Colonic mucosa (tissue), 4 donors: ENCODE data around the gene PSMD7. TPM values are rescaled to one million over a fixed set of nuclear protein-coding genes. Genes with fewer than 3 reads are reported as not detected.
"Not testable (repeated sequence)": the region's sequence is repeated elsewhere in the genome, so short reads cannot be mapped to it uniquely, and the experiment has no call there.

Experiments used
- DNase-seq: peaks from one replicate; pipeline ENCODE4 v3.0.0-alpha.2; 2020
- H3K27ac ChIP-seq: fragments of 200-600 bp; one replicate; pipeline ENCODE4 v1.8.0; 2021
- H3K27me3 ChIP-seq: fragments of 200-600 bp; one replicate; pipeline ENCODE4 v1.8.0; 2021
- H3K36me3 ChIP-seq: fragments of 200-600 bp; one replicate; pipeline ENCODE4 v1.8.0; 2021
- H3K4me1 ChIP-seq: fragments of 200-600 bp; one replicate; pipeline ENCODE4 v1.8.0; 2021; ENCODE audit warnings: mild to moderate bottlenecking
- H3K4me3 ChIP-seq: fragments of 200-600 bp; one replicate; pipeline ENCODE4 v1.8.0; 2021
- H3K9ac ChIP-seq, 2 donors: one replicate each; pipeline ENCODE4 v1.7.0; 2013; ENCODE audit warnings: control low read depth in 2 of 2, low read depth in 2 of 2, low read length in 2 of 2
- H3K9me3 ChIP-seq: fragments of 200-600 bp; one replicate; pipeline ENCODE4 v1.8.0; 2021
- CTCF ChIP-seq: fragments of 200-600 bp; IDR thresholded peaks from one replicate; pipeline ENCODE4 v1.8.0; 2022; ENCODE audit warnings: antibody characterized with exemption, mild to moderate bottlenecking
- intact Hi-C: fragments of 100-400 bp; cut with DNase I; formaldehyde crosslinking; loops from one replicate; pipeline ENCODE4 v1.14.1; 2022
- total RNA-seq, 2 donors: library from RNA; stranded (reverse); fragmentation: NEBNext Ultra II Directional in 1 of 2; extraction: Animal tissue kit (Norgen Biotek cat#: 25700) in 1 of 2; gene quantifications; one replicate each; pipeline ENCODE4 v1.2.1, GENCODE V29; 2021
- donor health status: healthy.
- donor health status: DM: no; HTN: no; CAD: no.
- donor health status: DM: no; HTN: no; CAD: no.

Gene PSMD7
- total RNA-seq, 2 donors from 2014 or later = 80.9 to 96.8 TPM

- no peak overlapping the region for H3K27ac ChIP-seq
- H3K9me3 ChIP-seq = no peaks in the 10 kb centered on the region
- TF ChIP-seq CTCF = no peak
- DNase-seq = no peak
- H3K4me1 ChIP-seq = no peaks in the 10 kb centered on the region
- H3K27me3 ChIP-seq = no peaks in the 10 kb centered on the region
- no peaks in the 10 kb centered on the region for H3K36me3 ChIP-seq
- no peak overlapping the region for H3K9ac ChIP-seq
- H3K4me3 ChIP-seq = no peak overlapping the region
- intact Hi-C loops = no loop called here
Observed at GRCh38 chr16:74325641-74326040, 29.0 kb downstream of the PSMD7 start.

- DNase-seq, H3K27ac ChIP-seq, H3K4me1 ChIP-seq, H3K9me3 ChIP-seq, H3K9ac ChIP-seq, H3K36me3 ChIP-seq, H3K27me3 ChIP-seq, intact Hi-C loops, H3K4me3 ChIP-seq: not testable (repeated sequence)
Observed at GRCh38 chr16:74328346-74328745, 31.7 kb downstream of the PSMD7 start.

GRCh38 chr16:74332469-74332868 is 35.9 kb downstream of the PSMD7 start:
- DNase-seq, H3K4me3 ChIP-seq, H3K27ac ChIP-seq, H3K9ac ChIP-seq, H3K36me3 ChIP-seq, H3K4me1 ChIP-seq, H3K9me3 ChIP-seq, H3K27me3 ChIP-seq, intact Hi-C loops: not testable (repeated sequence)

GRCh38 chr16:74337506-74337905 is 40.9 kb downstream of the PSMD7 start:
- H3K27ac ChIP-seq, H3K9me3 ChIP-seq, DNase-seq, intact Hi-C loops, H3K4me3 ChIP-seq, H3K9ac ChIP-seq, H3K36me3 ChIP-seq, H3K4me1 ChIP-seq, H3K27me3 ChIP-seq: not testable (repeated sequence)

- not testable (repeated sequence) for DNase-seq
Observed at GRCh38 chr16:74339226-74339625, 42.6 kb downstream of the PSMD7 start.

GRCh38 chr16:74353038-74353437 is 56.4 kb downstream of the PSMD7 start:
- H3K9ac ChIP-seq, H3K9me3 ChIP-seq, H3K27ac ChIP-seq, H3K27me3 ChIP-seq, H3K4me3 ChIP-seq, H3K36me3 ChIP-seq, DNase-seq, H3K4me1 ChIP-seq, intact Hi-C loops: not testable (repeated sequence)

More at GRCh38 chr16:74339226-74339625, 42.6 kb downstream of the PSMD7 start:
- intact Hi-C loops, H3K27ac ChIP-seq, H3K4me1 ChIP-seq, H3K27me3 ChIP-seq, H3K9me3 ChIP-seq, H3K4me3 ChIP-seq, H3K36me3 ChIP-seq, H3K9ac ChIP-seq: not testable (repeated sequence)

Other genes with a start within 250 kb of the PSMD7 start
- gene NPIPB15, start 79.5 kb downstream of the PSMD7 start, total RNA-seq = 1 to 10 TPM in 1 of 2 donors, under 1 TPM in 1; 0.88 to 8.9 TPM
- gene CLEC18B, start 124.7 kb downstream of the PSMD7 start, total RNA-seq = 1 to 10 TPM; 1.6 to 1.9 TPM